ENCODE data around the gene C2orf72. TPM values are rescaled to one million over a fixed set of nuclear protein-coding genes. Genes with fewer than 3 reads are reported as not detected.
"Not testable (repeated sequence)": the region's sequence is repeated elsewhere in the genome, so short reads cannot be mapped to it uniquely, and the experiment has no call there.

C2orf72 gene
- total RNA-seq, 1 donor from 2014 or later: 27.7 TPM

- DNase-seq (ENCODE audit: low spot score in 2 of 2) (no peak), FAIRE-seq (no peak)
These were observed 24.9 kb upstream of the C2orf72 start for GRCh38 chr2:231012463-231012862.

GRCh38 chr2:231013820-231014219, 23.5 kb upstream of the C2orf72 start:
- FAIRE-seq (no peak), DNase-seq (ENCODE audit: low spot score in 2 of 2) (no peak)

GRCh38 chr2:231015478-231015877, 21.8 kb upstream of the C2orf72 start:
- DNase-seq (ENCODE audit: low spot score in 2 of 2) (no peak), FAIRE-seq (no peak)

GRCh38 chr2:231015926-231016325, 21.4 kb upstream of the C2orf72 start:
- FAIRE-seq (no peak), DNase-seq (ENCODE audit: low spot score in 2 of 2) (no peak)

- no peak for FAIRE-seq
- no peak for DNase-seq (ENCODE audit: low spot score in 2 of 2)
These were observed 20.6 kb upstream of the C2orf72 start for GRCh38 chr2:231016566-231017230.

- peak; percentile 63 to 65 for DNase-seq (ENCODE audit: low spot score in 2 of 2)
These were observed 20.1 kb upstream of the C2orf72 start for GRCh38 chr2:231017231-231017598.

GRCh38 chr2:231018184-231018583, 19.1 kb upstream of the C2orf72 start:
- no peak for DNase-seq (ENCODE audit: low spot score in 2 of 2)
- FAIRE-seq: no peak

More at GRCh38 chr2:231017231-231017598, 20.1 kb upstream of the C2orf72 start:
- FAIRE-seq: no peak

GRCh38 chr2:231025059-231025458, 12.3 kb upstream of the C2orf72 start:
- not testable (repeated sequence) for DNase-seq (ENCODE audit: low spot score in 2 of 2); FAIRE-seq

GRCh38 chr2:231028889-231029288, 8.4 kb upstream of the C2orf72 start:
- FAIRE-seq: no peak
- DNase-seq (ENCODE audit: low spot score in 2 of 2): no peak

GRCh38 chr2:231029563-231029962, 7.8 kb upstream of the C2orf72 start:
- no peak for DNase-seq (ENCODE audit: low spot score in 2 of 2)
- FAIRE-seq: no peak

GRCh38 chr2:231030725-231031124, 6.6 kb upstream of the C2orf72 start:
- DNase-seq (ENCODE audit: low spot score in 2 of 2): no peak
- FAIRE-seq: no peak

GRCh38 chr2:231032575-231033140, 4.7 kb upstream of the C2orf72 start:
- FAIRE-seq: no peak
- DNase-seq (ENCODE audit: low spot score in 2 of 2): no peak

GRCh38 chr2:231033147-231034132, 3.9 kb upstream of the C2orf72 start:
- DNase-seq (ENCODE audit: low spot score in 2 of 2) (no peak), FAIRE-seq (no peak)

GRCh38 chr2:231034291-231034882, 2.9 kb upstream of the C2orf72 start:
- no peak for FAIRE-seq
- no peak for DNase-seq (ENCODE audit: low spot score in 2 of 2)

GRCh38 chr2:231036131-231036530, 1.2 kb upstream of the C2orf72 start:
- no peak for DNase-seq (ENCODE audit: low spot score in 2 of 2)
- no peak for FAIRE-seq

GRCh38 chr2:231036578-231037106, 681 bp upstream of the C2orf72 start:
- no peak for FAIRE-seq
- no peak for DNase-seq (ENCODE audit: low spot score in 2 of 2)

GRCh38 chr2:231037731-231038482, 584 bp downstream of the C2orf72 start:
- FAIRE-seq: no peak
- DNase-seq (ENCODE audit: low spot score in 2 of 2): peak; percentile 74 to 86

GRCh38 chr2:231038483-231039293, 1.4 kb downstream of the C2orf72 start:
- FAIRE-seq: no peak
- DNase-seq (ENCODE audit: low spot score in 2 of 2): peak in 1 of 2 donors; percentile 46

- FAIRE-seq (no peak), DNase-seq (ENCODE audit: low spot score in 2 of 2) (no peak)
These were observed 2.0 kb downstream of the C2orf72 start for GRCh38 chr2:231039294-231039664.
